Forelimb muscle (tissue), 1 donor: ENCODE measurements around the gene NELFCD. TPM values are rescaled to one million over a fixed set of nuclear protein-coding genes. Genes with fewer than 3 reads are reported as not detected.

Source experiments
- DNase-seq: peaks from one replicate; pipeline ENCODE4 v3.0.0-alpha.2; 2013; ENCODE audit warnings: low read depth
- polyA plus RNA-seq: library from polyadenylated mRNA; unstranded; fragments of 120-200 nt; gene quantifications from one replicate; pipeline ENCODE4 v1.2.1, GENCODE V29; 2013; ENCODE audit not compliant: insufficient read length

The NELFCD gene
- polyA plus RNA-seq, 1 donor = 60.9 TPM

DNA sequence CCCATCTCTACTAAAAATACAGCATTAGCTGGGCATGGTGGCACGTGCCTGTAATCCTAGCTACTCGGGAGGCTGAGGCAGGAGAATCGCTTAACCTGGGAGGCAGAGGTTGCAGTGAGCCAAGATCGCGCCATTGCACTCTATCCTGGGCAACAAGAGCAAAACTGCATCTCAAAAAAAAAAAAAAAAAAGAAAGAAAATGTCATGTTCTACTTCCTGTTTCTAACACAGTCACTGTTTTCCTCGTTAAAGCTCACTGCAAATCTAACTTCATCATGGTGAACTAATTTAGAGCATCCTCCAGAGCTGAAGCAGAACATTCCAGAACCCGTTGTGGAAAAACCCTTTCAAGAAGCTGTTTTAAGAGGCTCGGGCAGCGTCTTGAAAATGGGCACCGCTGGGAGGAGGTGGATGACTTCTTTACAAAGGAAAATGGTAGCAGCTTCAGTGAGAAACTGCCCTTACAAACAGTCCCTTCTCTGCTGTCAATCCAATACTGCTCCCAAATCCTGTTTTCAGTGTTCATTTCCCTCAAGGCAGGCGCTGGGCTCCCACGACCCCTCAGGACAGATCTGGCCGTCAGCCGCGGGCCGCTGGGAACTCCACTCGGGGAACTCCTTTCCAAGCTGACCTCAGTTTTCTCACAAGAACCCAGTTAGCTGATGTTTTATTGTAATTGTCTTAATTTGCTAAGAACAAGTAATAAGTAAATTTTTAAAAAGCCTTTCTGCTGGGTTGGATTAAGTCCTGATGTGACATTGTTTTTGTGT lies 13.5 kb downstream of the NELFCD start:
- DNase-seq = no peak

DNA sequence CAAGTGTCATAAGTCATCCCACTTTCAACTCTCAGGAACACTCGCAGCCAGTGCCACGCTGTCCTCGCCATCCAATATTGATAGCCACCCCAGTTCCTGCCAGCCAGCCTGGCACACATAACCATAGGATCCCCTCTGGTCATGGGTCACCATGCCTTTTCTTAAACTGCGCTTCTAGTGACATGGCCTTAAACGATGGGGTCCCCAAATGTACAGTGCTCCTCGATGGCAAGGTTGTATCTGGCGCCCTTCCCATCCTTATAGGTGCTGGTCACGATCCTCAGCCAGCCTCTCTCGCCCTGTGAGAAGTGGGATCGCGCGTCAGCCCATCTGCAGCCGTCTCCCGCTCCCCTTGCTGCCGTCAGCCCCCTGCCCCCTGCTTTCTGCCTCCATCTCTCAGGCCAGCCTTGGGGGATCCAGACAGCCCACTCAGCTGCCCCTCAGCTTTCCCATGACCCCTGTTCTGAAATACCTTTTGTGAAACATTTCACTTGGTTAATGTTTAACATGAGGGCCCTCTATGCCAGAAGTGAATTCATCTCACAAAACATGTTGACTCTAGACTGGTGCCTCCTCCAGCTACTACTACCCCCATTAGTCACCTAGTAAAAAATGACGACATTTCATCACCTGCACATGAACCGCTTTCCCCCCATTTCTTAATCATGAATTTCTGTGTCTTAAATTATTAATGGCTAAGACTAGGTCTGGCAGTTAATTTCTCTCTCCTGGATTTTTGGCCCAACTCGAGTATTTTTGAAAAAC lies 14.6 kb downstream of the NELFCD start:
- DNase-seq = no peak

DNA sequence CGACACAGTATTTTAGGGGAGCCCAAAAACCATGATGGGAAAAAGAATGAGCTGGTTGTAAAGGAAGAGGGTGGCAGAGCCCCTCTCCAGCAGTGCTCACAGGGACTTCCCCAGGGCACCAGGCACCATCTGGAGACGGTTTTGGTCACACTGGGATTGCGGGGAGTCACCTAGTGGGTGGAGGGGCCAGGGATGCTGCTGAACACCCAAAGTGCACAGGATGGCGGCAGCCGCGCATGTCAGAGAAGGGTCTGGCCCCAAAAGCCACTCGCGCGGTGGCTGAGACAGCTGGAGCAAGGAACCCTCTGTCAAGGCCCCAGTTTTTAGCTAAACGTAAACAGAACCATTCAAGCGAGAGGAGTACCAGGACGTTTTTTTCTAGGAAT lies 15.2 kb downstream of the NELFCD start:
- DNase-seq = no peak

DNA sequence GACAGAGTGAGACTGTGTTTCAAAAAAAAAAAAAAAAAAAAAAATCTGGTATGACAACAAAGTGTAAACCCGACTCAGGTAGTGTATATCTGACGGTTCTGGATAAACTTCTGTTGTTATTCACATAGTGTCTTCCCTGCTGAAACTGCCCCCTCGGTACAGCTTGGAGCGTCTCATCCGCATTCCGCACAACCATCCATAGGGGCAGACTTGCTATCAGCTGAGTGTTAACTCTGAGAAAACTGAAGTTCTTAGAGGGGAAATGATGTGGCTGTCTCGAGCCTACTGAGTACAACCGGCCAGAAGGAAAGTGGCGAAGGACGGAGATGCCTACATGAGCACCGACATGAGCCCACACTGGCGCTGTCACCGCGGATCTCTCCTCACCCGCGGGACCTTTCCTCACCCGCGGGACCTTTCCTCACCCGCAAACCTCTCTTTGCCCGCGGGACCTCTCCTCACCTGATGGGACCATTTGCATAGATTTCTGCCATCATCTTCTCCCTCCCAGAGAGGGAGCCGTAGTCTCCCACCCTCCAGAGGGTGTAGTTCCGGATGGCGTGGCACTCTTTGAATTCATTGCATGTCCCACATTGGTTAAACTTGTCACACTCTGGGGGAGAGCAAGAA lies 16.2 kb downstream of the NELFCD start:
- DNase-seq = no peak

DNA sequence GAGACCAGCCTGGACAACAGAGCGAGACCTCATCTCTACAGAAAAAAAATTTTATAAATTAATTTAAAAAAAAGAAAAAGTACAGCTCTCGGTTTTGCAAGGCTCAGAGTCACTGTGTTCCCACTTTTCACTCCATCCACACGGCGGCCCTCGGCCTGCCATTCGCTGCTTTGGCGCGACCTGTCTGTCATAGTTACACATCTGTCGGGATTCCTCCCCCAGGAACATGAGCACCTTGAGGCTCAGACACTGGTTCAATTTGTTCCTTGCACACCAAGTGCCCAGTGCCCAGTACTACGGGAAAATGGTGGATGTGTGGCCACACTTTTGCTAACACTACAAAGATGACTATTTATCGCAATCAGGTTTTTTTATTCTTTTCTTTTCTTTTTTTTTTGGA lies 17.6 kb downstream of the NELFCD start:
- DNase-seq = no peak

DNA sequence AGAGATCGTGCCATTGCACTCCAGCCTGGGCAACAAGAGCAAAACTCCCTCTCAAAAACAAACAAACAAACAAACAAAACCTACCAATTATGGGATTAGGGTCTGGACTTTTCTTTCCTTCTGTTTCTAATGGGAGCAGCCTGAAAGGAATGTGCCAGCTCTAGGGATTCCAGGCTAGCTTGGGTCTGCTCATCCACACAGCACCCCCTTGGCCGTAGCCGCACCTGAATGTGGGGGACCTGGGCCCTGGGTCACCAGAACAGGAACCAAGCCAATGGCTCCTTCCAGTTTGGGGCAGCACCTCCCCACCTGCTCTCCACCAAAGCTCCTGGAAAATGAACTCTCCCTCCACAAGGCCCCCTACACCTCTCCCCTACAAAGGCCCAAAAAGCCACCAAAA lies 19.3 kb downstream of the NELFCD start:
- DNase-seq = no peak

DNA sequence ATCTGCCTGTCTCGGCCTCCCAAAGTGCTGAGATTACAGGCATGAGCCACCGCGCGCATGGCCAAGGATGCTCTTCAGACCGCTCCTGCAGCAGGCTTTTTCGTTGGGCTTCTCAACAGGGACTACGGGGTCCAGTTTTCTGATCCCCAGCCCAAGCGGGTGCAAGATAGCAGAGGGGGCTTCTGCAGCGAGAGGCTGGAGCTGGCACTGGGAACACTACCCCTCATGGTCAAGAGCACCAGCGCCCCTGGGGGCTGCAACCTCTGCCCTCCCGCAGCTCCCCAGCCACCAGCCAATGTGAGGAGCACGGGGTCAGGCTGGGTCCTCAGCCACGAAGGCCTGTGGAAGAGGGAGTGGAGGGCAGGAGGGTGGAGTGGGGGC lies 20.0 kb downstream of the NELFCD start:
- DNase-seq = no peak

DNA sequence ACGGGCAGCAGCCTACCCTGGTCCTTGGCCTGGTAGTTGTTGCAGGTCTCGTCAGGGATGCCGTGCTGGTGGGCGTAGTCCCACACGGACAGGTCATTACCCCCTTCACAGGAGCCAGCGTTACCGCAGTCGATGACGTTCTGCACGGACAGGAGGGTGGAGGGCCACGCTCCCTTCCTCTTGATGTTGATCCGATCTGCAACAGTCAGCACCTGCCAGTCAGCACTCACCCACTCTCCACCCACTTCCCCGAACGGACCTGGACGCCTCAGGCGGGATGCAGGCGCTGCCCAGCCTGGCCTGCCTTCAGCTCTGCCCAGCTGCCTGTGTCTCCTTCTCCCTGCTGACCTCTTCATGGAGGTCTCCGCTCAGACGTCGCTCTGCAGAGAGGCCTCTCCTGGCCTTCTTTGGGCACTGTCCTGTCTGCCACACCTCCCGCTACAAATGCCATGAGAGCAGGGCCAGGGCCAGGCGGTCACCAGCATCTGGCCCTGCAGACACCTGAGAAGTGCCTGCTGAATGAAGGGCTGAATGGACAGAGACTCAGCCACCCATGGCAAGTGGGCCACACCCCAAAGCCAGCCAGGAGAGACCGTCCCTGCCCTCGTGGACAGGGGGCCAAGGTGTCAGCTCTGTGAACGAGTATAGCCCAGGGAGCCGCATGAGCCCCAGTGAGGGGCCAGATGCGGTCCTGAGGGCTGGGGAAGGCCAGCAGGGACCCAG lies 20.6 kb downstream of the NELFCD start:
- DNase-seq = no peak

DNA sequence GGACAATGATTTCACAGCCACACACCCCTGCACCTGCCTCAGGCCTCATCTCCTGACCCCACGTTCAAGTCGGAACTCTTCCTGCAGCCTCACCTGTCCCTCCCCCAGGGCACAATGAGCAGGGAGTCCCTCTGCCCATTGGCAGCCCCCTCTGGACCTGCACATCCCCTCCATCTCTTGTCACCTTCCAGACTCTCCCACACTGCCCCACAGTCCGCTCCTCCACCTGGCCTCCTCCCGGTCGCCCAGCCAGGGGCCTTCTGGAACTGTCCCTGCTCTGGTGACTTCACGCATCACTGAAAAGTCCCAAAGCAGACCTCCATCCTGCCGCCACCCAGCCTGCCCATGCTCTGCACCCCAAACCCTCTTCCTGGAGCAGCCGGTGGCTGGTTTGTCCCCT lies 21.3 kb downstream of the NELFCD start:
- DNase-seq = no peak

DNA sequence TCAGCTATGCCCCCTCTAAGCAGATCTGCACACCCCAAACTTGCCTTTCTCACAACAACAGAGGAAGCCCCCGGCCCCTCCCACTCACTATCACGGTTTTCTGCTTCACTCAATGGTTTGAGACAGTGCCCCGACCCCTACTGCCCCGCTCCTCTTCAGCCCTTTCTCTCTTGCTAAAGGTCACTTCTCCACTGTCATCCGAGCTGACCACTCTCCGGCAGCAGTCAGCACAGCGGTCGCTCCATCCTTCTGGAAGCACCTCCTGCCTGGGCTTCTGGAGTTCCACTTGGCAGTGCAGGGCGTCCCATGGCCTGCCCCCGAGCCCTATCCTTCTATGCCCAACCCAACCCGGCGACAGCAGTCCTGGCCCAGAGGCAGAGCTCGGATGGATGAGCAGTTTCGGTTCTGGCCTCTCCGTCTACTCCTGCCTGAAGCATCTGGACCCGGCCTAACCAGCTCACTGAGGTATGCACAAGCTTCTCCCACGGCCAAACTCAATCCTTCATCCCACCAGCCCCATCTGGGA lies 21.9 kb downstream of the NELFCD start:
- no peak for DNase-seq

DNA sequence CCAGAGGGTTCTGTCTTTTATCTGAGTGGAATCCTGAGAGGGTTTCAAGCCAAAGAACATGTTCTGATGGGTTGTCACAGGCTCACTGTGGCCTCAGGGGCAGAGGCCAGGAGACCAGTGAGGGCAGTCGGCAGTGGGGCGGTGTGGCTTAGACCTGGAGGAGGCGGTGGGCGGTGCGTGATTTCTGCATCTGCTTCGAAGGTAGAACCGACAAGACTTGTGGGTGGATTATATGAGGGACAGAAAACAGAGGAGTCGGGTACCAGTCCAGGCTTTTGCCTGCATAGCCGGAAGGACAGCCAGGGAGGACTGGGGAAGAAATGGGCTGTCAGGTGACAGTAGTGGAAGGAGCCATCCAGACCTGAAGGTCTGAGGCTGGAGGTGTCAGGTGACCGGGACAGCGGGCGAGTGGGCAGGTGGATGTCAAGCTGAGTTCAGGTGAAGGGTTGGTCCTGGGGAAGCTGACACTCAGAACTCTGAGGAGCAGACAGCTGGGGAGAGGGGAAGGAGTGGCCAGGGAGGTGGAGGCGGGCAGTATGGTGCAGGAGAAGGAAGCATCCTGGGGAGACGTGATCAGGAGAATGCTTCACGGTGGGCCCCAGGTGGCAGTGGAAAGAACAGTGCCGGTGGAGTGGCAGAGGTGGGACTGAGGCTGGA lies 22.9 kb downstream of the NELFCD start:
- DNase-seq = no peak

DNA sequence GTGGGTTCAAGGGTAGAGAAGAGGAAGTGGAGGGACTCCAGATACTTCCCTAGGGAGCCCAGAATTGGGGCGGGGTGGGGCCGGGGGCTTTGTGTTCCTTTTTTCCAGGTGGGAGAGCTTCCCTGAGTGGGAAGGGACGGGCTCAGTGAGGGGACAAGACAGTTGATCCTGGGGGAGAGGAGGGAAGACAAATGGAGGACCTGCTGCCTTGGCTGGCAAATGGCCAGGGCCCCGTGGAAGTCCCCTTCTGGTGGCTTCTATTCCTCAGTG lies 23.4 kb downstream of the NELFCD start:
- DNase-seq = no peak

DNA sequence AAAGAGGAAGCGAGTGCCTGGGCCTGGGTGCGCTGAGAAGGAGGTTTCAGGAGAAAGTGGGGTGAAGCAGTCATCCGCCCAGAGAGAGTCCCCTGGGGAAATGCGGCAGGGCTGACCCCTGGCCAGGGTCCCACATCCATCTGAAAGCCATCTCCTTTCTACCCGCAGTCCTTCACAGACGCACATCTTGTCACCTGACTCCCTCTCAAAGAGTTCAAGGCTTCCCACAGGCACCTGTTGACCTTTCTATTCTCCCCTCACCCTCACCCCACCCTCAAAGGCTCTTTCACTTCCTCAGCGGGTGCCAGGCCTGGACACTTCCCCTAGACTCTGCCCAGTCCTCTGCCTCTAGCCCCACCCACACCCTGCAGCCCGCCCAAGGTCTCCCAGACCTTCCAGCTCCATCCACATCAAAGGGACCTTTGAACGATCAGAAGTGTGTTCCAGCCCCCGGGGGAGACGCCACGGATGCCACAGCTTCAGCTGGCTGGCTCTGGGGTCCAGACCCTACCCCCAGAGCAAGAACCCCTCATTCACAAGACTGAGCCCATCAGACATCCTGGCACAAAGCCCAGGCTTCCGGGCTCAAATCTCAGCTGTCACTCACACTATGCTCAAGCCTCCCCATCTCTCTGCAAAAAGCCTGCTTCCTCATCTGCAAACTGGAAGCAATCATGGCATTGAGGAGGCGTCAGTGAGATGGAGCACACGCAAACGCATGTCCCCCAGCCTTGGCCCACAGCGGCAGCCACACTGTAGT lies 23.9 kb downstream of the NELFCD start:
- DNase-seq = no peak

DNA sequence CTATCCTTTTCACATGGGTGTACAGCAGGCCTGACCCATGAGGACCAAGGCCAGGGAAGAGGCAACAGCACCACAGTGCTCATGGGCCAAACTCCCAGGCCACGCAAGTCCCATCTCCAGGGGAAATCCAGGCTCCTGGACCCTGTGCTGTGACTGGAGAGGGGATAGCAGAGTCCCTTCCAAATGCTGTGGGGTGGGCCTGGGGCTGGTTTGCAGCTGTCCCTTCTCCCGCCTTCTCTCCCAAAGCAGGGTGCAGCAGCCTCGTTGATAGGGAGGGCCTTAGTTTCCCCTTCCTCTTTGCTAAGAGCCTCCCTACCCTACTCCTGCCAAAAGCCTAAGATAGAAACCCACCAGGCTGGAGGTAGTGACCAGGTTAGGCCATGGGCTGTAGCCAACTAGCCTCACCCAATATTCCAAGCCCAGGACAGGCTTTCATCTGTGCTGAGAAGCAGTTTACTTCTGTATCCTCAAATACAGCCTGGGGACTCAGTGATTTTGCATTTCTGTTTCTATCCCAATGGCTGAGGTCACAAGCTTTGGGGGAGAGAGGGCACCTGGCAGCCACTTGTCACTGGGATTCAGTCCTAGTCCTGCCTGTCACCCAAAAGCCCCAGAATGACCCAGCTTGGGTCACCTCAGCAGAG lies 24.6 kb downstream of the NELFCD start:
- DNase-seq = no peak

DNA sequence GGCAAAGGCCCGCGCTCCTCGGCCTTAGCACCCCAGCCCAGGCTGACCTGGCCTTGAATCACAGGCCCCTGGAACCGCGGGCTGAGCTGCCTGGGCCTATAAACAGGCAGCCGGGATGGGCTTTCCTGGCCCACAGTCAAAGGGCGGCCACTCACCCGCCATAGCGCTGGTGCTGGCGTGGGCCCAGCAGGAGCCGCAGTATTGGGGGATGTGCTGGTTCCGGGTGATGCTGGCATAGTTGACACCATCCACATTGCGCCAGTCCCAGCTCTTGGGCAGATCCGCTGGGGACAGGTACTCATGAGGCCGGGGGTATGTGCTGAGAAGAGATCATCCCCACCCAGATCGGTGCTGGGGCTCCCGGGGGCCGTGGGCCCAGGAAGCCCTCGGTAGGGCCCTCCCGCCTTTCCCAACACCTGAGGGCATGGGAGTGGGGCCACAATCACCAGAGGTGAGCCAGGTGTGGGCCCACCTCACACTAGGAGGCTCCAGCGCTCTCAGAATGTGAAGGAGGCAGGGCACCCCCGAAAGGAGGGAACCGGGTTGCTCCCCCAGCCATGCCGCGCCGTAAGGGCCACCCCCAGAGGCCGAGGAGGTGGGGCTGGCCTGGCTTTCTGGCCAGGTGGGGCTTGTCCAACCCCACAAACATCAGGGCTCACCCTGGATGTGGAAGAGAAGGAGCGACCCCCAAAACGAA lies 25.3 kb downstream of the NELFCD start:
- no peak for DNase-seq

DNA sequence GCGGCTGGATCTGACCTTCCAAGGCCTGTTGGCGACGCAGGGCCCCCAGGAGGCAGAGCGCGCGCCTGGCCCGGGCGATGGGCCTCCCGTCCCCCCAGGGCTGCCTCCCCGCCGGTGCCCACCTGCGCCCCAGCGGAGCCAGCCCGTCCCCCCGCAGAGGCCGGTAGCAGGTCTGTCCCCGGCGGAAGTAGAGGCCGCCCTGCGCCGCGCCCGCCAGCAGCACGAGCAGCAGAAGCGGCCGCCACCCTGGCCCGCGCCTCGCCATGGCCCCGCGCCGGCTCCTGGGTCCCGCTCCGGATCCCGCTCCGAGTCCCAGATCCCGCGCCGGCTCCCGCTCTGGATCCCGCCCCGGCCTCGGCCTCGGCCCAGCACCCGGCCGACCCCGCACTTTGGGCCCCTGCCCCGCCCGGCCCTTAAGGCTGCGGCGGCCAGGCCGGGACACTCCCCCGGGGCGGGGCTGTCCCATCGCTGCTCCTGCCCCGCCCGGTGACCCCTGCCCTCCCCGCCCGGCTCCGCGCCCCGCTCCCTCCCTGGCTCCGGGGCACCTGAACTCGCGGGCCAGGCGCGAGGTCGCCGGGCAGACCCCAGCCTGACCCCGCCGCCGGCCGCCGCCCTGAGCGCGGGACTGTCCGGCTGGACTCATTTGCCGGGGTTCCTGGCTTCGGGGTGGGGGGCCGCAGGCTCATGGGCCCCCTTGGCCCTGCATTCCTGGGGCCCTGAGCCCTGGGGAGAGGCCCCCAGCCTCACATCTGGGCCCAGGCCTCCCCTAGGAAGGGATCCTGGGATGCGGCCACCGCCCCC lies 26.0 kb downstream of the NELFCD start, which contains the start of gene CTSZ:
Gene CTSZ, minus strand, starts transcription at position 391 of the 801 bp plus-strand sequence. Its CDS starts 126 bp downstream, at position 265.
- DNase-seq = no peak

DNA sequence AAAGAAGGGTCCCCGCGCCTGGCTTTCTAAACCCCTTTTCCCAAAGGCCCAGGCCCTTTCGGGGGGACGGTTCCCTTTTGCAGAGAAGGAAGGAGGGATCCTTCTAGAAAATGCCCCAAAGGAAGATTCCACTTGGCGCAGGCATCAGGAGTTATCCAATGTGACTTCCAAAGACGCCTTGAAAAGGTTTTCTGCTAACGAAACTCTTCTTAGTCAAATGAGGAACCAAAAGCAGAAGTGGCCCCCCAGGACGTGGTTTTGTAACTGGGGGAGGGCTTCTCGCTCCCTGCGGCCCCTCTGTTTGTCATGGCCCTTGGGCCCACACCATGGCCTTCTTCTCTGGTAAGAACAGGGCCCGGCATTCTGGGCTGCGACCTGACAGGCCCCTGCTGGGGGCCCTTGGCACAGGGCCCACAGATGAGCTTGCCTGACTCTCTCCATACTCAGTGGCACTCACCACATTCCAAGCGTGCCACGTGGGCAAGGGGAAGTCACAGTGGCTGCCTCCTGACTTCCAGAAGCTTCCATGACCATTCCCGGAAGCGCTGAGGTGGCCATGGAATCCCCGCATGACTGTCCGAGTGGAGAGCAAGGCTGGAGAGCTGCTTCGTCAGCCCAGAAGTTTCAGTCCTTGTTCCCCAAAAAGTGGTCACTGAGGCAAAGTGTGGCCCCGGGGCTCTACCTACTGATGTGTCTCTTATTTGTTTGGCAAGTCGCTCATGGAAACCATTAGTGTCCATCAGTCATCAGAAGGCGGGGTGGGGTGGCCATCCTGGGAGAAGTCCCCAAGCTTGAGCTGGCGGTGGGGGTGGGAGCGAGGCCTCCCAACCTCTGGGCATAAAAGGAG lies 26.8 kb downstream of the NELFCD start:
- no peak for DNase-seq
